OCI-LY3 (cell line): Measurements from ENCODE around the gene PDE8A.

Source experiments
- H2AFZ ChIP-seq: fragments of 200-600, 300-600 bp; shearing (Covaris generic); 2 replicates; pipeline ENCODE4 v1.6.0; 2014; ENCODE audit warnings: antibody characterized with exemption, low read depth, low read length
- H3K27ac ChIP-seq: fragments of 200-600, 300-600 bp; sonication (generic); 2 replicates; pipeline ENCODE4 v1.5.1; 2014; ENCODE audit warnings: mild to moderate bottlenecking, low read length, moderate library complexity, mixed read lengths
- H3K27me3 ChIP-seq: fragments of 200-600, 300-600 bp; sonication (generic); 2 replicates; pipeline ENCODE4 v1.6.1; 2014; ENCODE audit warnings: low read depth, low read length, mixed read lengths
- H3K36me3 ChIP-seq: fragments of 200-600, 300-600 bp; sonication (generic); replicated peaks from 2 replicates; pipeline ENCODE3; 2014; ENCODE audit warnings: low read depth, low read length, mixed read lengths
- H3K4me1 ChIP-seq: fragments of 300-600, 200-600 bp; sonication (generic); 2 replicates; pipeline ENCODE4 v1.6.1; 2014; ENCODE audit warnings: low read length, mixed read lengths
- H3K4me2 ChIP-seq: fragments of 200-600, 300-600 bp; sonication (generic); 2 replicates; pipeline ENCODE4 v1.6.1; 2014; ENCODE audit warnings: low read length, mixed read lengths
- H3K4me3 ChIP-seq: fragments of 300-600, 200-600 bp; sonication (generic); 2 replicates; pipeline ENCODE4 v1.5.1; 2014; ENCODE audit warnings: antibody characterized with exemption, mild to moderate bottlenecking, low read length, moderate library complexity
- H3K79me2 ChIP-seq: fragments of 300-600, 200-600 bp; shearing (Covaris generic); 2 replicates; pipeline ENCODE4 v1.6.1; 2014; ENCODE audit warnings: mild to moderate bottlenecking, low read length, mixed read lengths
- H3K9ac ChIP-seq: fragments of 300-600, 200-600 bp; shearing (Covaris generic); 2 replicates; pipeline ENCODE4 v1.6.0; 2014; ENCODE audit warnings: mild to moderate bottlenecking, low read length, moderate library complexity
- H3K9me3 ChIP-seq: fragments of 200-600, 300-600 bp; shearing (Covaris generic); 2 replicates; pipeline ENCODE4 v1.6.1; 2014; ENCODE audit warnings: low read length, mixed read lengths; ENCODE audit not compliant: insufficient read depth
- H4K20me1 ChIP-seq: fragments of 200-600, 300-600 bp; sonication (generic); 2 replicates; pipeline ENCODE4 v1.6.1; 2016; ENCODE audit warnings: low read length, mixed read lengths; ENCODE audit not compliant: insufficient read depth
- EZH2phosphoT487 ChIP-seq: fragments of 200-600 bp; shearing (Covaris generic); IDR thresholded peaks from 2 replicates; pipeline ENCODE4 v1.6.1; 2018; ENCODE audit warnings: antibody characterized with exemption, mixed run types, low read depth
- TF ChIP-seq, protein P1 (sequence below): fragments of 200-600, 300-600 bp; sonication (generic); IDR thresholded peaks from 2 replicates; pipeline ENCODE4 v1.5.1; 2014; ENCODE audit warnings: antibody characterized with exemption, low read length, low read depth

Gene PDE8A

GRCh38 chr15:85004550-85004949, 22.9 kb downstream of the PDE8A start:
- Histone ChIP-seq H3K79me2 (peaks cover 50% of the 10 kb centered on the region), H3K27me3 (no peaks in the 10 kb centered on the region), H3K9ac (no peak overlapping the region), H4K20me1 (peaks cover 54% of the 10 kb centered on the region), H2AFZ (no peak overlapping the region), H3K36me3 (no peaks in the 10 kb centered on the region), H3K4me2 (peak overlapping the region; percentile 52), H3K9me3 (no peaks in the 10 kb centered on the region), H3K4me1 (peaks cover 49% of the 10 kb centered on the region), H3K27ac (no peak overlapping the region), H3K4me3 (no peak overlapping the region)
- TF ChIP-seq, protein P1, sequence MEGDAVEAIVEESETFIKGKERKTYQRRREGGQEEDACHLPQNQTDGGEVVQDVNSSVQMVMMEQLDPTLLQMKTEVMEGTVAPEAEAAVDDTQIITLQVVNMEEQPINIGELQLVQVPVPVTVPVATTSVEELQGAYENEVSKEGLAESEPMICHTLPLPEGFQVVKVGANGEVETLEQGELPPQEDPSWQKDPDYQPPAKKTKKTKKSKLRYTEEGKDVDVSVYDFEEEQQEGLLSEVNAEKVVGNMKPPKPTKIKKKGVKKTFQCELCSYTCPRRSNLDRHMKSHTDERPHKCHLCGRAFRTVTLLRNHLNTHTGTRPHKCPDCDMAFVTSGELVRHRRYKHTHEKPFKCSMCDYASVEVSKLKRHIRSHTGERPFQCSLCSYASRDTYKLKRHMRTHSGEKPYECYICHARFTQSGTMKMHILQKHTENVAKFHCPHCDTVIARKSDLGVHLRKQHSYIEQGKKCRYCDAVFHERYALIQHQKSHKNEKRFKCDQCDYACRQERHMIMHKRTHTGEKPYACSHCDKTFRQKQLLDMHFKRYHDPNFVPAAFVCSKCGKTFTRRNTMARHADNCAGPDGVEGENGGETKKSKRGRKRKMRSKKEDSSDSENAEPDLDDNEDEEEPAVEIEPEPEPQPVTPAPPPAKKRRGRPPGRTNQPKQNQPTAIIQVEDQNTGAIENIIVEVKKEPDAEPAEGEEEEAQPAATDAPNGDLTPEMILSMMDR = no peak
- TF ChIP-seq EZH2phosphoT487 = no peak

- H3K4me3 ChIP-seq = no peak overlapping the region
- H3K4me2 ChIP-seq = no peak overlapping the region
- H3K27me3 ChIP-seq = no peaks in the 10 kb centered on the region
- H2AFZ ChIP-seq = no peak overlapping the region
- no peak overlapping the region for H3K27ac ChIP-seq
- H3K4me1 ChIP-seq = peaks cover 56% of the 10 kb centered on the region
- peaks cover 56% of the 10 kb centered on the region for H4K20me1 ChIP-seq
- H3K9ac ChIP-seq = no peak overlapping the region
- no peaks in the 10 kb centered on the region for H3K36me3 ChIP-seq
- peaks cover 53% of the 10 kb centered on the region for H3K79me2 ChIP-seq
- TF ChIP-seq, protein P1 = peak; percentile 26; the same call in 1 of the 2 replicates
- no peak for TF ChIP-seq EZH2phosphoT487
- no peaks in the 10 kb centered on the region for H3K9me3 ChIP-seq
Observed at GRCh38 chr15:85005319-85005718, 23.7 kb downstream of the PDE8A start.

DNA sequence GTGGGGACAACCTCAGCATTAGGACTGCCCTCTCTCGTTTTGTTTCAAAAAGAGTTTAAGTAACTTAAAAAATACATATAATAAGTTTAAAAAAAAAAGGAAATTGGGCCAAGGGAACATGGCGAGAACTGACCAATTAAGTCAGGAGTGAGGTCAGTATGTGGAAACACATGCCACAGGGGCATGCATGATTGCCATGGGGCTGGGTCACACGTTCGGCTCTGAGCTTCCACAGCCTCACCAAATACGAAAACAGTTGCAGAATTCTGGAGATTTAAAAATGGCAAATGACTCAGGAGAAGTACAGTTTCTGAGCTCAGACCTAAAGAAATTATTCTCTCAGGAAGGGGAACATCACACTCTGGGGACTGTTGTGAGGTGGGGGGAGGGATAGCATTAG, 24.1 kb downstream of the PDE8A start:
- H3K9ac ChIP-seq = no peak overlapping the region
- H3K79me2 ChIP-seq = peaks cover 54% of the 10 kb centered on the region
- H3K36me3 ChIP-seq = no peaks in the 10 kb centered on the region
- TF ChIP-seq, protein P1 = no peak
- no peak for TF ChIP-seq EZH2phosphoT487
- H3K4me2 ChIP-seq = no peak overlapping the region
- peaks cover 52% of the 10 kb centered on the region for H4K20me1 ChIP-seq
- no peaks in the 10 kb centered on the region for H3K9me3 ChIP-seq
- H3K27ac ChIP-seq = no peak overlapping the region
- H2AFZ ChIP-seq = no peak overlapping the region
- peaks cover 61% of the 10 kb centered on the region for H3K4me1 ChIP-seq
- no peaks in the 10 kb centered on the region for H3K27me3 ChIP-seq
- H3K4me3 ChIP-seq = no peak overlapping the region

DNA sequence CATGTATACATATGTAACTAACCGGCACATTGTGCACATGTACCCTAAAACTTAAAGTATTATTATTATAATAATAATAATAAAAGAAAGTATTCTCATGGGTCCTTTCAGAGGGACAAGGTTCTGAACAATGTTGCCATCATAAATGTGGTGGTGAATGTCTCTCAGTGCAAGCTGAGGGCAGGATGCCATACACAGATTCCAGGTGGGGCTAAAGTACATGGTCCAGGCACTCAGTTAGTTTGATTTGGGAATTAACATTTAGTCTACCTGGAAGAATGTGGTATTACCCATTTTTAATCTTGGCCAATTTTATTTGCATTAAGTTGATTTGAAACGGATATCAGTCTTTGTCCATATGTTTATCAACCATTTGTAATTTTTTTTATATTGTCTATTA, 24.5 kb downstream of the PDE8A start:
- H3K36me3 ChIP-seq = no peaks in the 10 kb centered on the region
- no peak overlapping the region for H2AFZ ChIP-seq
- no peak overlapping the region for H3K27ac ChIP-seq
- no peak overlapping the region for H3K9ac ChIP-seq
- H4K20me1 ChIP-seq = peaks cover 50% of the 10 kb centered on the region
- H3K4me1 ChIP-seq = peaks cover 65% of the 10 kb centered on the region
- TF ChIP-seq EZH2phosphoT487 = no peak
- H3K4me3 ChIP-seq = no peak overlapping the region
- H3K27me3 ChIP-seq = no peaks in the 10 kb centered on the region
- H3K4me2 ChIP-seq = no peak overlapping the region
- H3K79me2 ChIP-seq = peaks cover 57% of the 10 kb centered on the region
- no peaks in the 10 kb centered on the region for H3K9me3 ChIP-seq

DNA sequence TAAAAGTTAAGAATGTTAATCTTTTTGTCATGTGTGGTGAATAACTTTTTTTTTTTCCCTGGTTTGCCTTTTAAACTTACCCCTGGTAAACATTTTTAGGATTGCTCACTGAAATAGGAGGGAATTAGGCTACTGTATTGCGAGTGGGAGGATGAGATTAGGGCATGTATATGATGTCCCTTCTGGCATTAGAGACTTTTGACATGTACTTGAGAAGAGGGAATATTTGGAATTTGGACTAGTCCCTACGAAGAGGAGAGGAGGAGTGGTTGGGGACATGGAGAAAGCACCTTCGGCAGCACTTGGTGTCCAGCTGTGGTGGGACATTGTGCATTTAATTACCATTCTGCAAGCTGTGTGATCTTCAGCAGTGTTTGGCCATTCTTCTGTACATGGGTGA, 25.0 kb downstream of the PDE8A start:
- no peaks in the 10 kb centered on the region for H3K9me3 ChIP-seq
- H3K4me1 ChIP-seq = peaks cover 67% of the 10 kb centered on the region
- H3K27me3 ChIP-seq = no peaks in the 10 kb centered on the region
- H3K79me2 ChIP-seq = peaks cover 54% of the 10 kb centered on the region
- H2AFZ ChIP-seq = no peak overlapping the region
- TF ChIP-seq, protein P1 = no peak
- no peak for TF ChIP-seq EZH2phosphoT487
- H3K27ac ChIP-seq = no peak overlapping the region
- H3K4me3 ChIP-seq = no peak overlapping the region
- H3K36me3 ChIP-seq = no peaks in the 10 kb centered on the region
- H4K20me1 ChIP-seq = peaks cover 46% of the 10 kb centered on the region
- H3K9ac ChIP-seq = no peak overlapping the region
- H3K4me2 ChIP-seq = no peak overlapping the region
